GM12878 (cell line): ENCODE results near the gene MGLL.

Experiments
- IRF3 ChIP-seq: fragments of 450-650 bp; IDR thresholded peaks from 2 replicates; pipeline ENCODE4 v1.6.1; 2014; ENCODE audit warnings: mild to moderate bottlenecking
- SP1 ChIP-seq: IDR thresholded peaks from one replicate; pipeline ENCODE4 v1.6.1; 2011; ENCODE audit warnings: low read depth, low read length
- YBX1 ChIP-seq: fragments of 450-650 bp; IDR thresholded peaks from 2 replicates; pipeline ENCODE4 v1.6.1; 2016; ENCODE audit warnings: antibody characterized with exemption

- TF ChIP-seq IRF3 (no peak), YBX1 (no peak), SP1 (no peak)
These were observed 141.5 kb downstream of the MGLL start for GRCh38 chr3:127680798-127681221.
